OCI-M1 (cell line): ENCODE results near the gene NSL1.
"Not testable (repeated sequence)": the region's sequence is repeated elsewhere in the genome, so short reads cannot be mapped to it uniquely, and the experiment has no call there.

Source experiments
- DNase-seq: peaks from one replicate; lab custom pipeline; 2025; lab: John Stamatoyannopoulos, UW

NSL1 gene

GRCh38 chr1:212782422-212783154 is 9.0 kb downstream of the NSL1 start:
- peak; percentile 65 for DNase-seq

- no peak for DNase-seq
These were observed 10.4 kb downstream of the NSL1 start for GRCh38 chr1:212781225-212781624.

- no peak for DNase-seq
These were observed 10.8 kb downstream of the NSL1 start for GRCh38 chr1:212780759-212781158.

GRCh38 chr1:212779086-212779485 is 12.5 kb downstream of the NSL1 start:
- DNase-seq: not testable (repeated sequence)

GRCh38 chr1:212777151-212777550 is 14.4 kb downstream of the NSL1 start:
- peak; percentile 62 for DNase-seq

- DNase-seq: no peak
These were observed 16.3 kb downstream of the NSL1 start for GRCh38 chr1:212775241-212775640.

GRCh38 chr1:212774584-212774983 is 17.0 kb downstream of the NSL1 start:
- DNase-seq: peak; percentile 93

- DNase-seq: no peak
These were observed 18.6 kb downstream of the NSL1 start for GRCh38 chr1:212773011-212773410.

- DNase-seq: peak; percentile 40
These were observed 20.2 kb downstream of the NSL1 start for GRCh38 chr1:212771341-212771740.

GRCh38 chr1:212769459-212770167 is 22.0 kb downstream of the NSL1 start:
- DNase-seq: peak; percentile 76

GRCh38 chr1:212766825-212767224 is 24.8 kb downstream of the NSL1 start:
- not testable (repeated sequence) for DNase-seq

GRCh38 chr1:212764718-212765281 is 26.8 kb downstream of the NSL1 start:
- DNase-seq: peak; percentile 44

- DNase-seq: no peak
These were observed 28.7 kb downstream of the NSL1 start for GRCh38 chr1:212762839-212763238.

GRCh38 chr1:212762234-212762633 is 29.3 kb downstream of the NSL1 start:
- no peak for DNase-seq

- peak; percentile 24 for DNase-seq
These were observed 31.3 kb downstream of the NSL1 start for GRCh38 chr1:212760126-212760823.

GRCh38 chr1:212759683-212760082 is 31.9 kb downstream of the NSL1 start:
- no peak for DNase-seq

GRCh38 chr1:212754680-212755079 is 36.9 kb downstream of the NSL1 start:
- DNase-seq: no peak

- no peak for DNase-seq
These were observed 37.4 kb downstream of the NSL1 start for GRCh38 chr1:212754193-212754592.

GRCh38 chr1:212753749-212754148 is 37.8 kb downstream of the NSL1 start:
- DNase-seq: no peak

- no peak for DNase-seq
These were observed 38.6 kb downstream of the NSL1 start for GRCh38 chr1:212752934-212753497.

- peak; percentile 23 for DNase-seq
These were observed 39.2 kb downstream of the NSL1 start for GRCh38 chr1:212752252-212752933.
